Activated CD4-positive, alpha-beta T cell treated with anti-CD3 and anti-CD28 coated beads, Interleukin-10, Interleukin-2, amounts not matched to agents 100 ng/mL and 50 ng/mL, durations not matched to agents 16 hours and 8 hours (primary cell): ENCODE results near the gene MRPL12.

Experiments
- DNase-seq: peaks from one replicate; pipeline ENCODE4 v3.0.0-alpha.2; 2020

Gene MRPL12

DNA sequence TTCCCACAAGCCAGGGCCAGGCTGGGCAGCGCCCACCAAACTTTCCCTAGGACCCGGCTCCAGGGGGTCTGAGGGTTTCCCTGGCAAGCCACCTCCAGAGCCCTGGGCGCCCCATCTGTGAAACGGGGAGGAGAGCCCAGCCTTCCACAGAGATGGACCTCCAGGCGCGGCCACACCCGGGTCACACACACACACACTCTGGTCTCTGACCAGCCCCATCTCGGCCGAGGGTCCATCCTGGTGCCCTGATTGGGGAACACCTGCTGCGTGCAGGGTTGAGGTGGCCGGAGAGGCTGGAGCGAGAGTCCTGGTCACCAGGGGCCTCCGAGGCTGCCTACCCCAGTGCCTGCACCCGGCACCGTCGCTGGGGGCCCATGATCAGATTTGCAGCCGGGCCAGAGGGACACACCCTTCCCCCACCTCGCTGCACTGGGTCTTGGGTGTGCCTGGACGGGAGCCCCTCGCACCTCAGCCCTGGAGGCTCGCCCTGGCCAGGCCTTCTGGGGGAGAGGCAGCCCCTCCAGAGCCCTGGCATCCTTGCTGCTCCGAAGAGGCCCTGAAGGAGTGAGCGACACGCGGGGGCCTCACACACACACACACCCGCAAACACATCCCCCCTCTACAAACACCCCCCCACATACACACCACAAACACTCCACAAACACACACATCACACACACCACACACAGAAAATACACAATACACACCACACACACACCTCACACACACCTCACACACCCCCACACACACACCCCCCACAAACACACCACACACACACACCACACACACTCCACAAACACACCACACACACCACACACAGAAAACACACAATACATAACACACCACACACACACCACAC, 38.7 kb downstream of the MRPL12 start:
- DNase-seq: no peak
